ENCODE results near the gene CLSTN1. TPM values are rescaled to one million over a fixed set of nuclear protein-coding genes. Genes with fewer than 3 reads are reported as not detected.

Gene CLSTN1
- total RNA-seq, 2 experiments from 2014 or later = 34.9 to 36.7 TPM

DNA sequence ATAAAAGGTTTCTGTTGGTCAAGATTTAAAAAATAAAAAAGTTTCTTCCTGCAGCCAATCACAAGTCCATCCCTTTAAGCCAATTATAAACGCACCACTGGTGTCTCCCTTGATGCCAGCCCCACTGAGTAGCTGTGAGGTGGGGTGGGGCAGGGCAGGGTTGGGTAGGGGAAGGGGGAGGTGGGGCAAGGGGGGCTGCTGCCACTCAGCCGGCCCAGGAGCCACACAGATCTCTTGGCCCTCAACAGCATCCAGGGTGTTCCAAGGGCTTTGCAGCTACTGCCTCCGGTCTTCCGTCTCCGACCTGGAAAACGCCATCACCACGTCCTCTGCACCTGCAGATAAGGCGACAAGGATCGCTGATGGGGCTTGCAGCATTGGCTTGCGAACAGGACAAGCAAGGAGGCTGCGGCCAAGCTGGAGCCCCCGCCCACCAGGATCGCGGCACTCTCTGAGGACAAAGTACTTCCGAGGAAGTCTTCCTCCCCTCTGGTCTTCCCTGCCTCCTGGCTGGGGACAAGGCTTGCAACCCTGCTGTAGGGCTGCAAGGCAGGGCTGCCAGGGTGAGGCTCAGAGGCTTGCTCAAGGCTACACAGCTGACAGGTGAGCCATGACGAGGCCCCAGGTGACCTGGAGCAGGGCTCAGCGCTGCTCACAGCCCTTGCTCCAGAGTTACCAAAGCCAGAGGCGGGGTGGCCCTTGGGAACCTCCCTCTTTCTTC lies 26.8 kb upstream of the CLSTN1 start:
- H3K4me3 Mint-ChIP-seq = peak overlapping the region; percentile 30
- POLR2A ChIA-PET = interaction anchor here (0.6 kb wide), 1 partner anchor 11 kb away, joined by 6 read pairs; no protein-coding TSS in a partner anchor
- intact Hi-C loops (cut with DNase I, micrococcal nuclease) = no loop called here
- peaks cover 7% of the 10 kb centered on the region for H3K9me3 Mint-ChIP-seq (ENCODE audit: low read depth)
- CTCF ChIA-PET = interaction anchor here (0.5 to 2.0 kb wide), 5 partner anchors 18 to 130 kb away, joined by 3 to 9 read pairs (median 4); no protein-coding TSS in a partner anchor
- peak; percentile 54 for ATAC-seq
- DNase-seq = no peak
- H3K36me3 Mint-ChIP-seq (ENCODE audit: low read depth) = peaks cover 10% of the 10 kb centered on the region
- H3K4me1 Mint-ChIP-seq = peaks cover 5% of the 10 kb centered on the region
- no peak overlapping the region for H3K27ac Mint-ChIP-seq
- no peaks in the 10 kb centered on the region for H3K27me3 Mint-ChIP-seq

DNA sequence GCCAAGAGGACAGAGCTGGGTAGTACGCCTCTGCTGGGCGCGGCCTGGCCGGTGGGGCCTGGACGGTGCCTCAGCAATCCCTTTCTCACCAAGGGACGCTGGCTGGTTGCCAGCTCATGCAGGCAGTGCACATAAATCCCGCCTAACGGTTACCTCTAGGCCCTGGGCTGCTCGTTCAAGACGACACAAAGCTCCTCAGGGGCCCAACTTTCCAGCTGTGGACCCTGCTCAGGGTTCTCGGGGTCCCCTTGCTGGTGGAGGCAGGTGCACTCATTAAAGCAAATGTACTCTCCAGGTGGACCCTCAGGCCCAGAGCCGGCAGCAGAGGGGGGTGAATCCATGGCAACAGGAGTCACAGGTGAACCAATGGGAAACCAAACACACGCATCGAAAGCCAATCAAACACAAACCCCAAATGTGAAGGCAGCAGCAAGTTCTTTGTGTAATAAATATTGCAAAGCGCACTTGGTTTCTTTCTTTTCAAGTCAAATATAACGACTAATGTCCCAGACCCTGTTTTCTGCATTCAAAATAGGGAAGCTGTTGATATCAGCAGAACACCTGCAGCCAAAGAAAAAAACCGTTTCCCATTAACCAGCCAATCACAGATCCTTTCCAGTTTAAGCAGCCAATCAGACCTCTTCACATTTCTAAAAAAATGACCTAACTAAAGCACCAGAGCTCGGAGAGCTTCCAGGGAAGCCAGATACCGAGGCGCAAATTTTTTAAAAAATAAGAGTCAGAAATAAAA lies 26.1 kb upstream of the CLSTN1 start:
- Mint-ChIP-seq H3K9me3 (ENCODE audit: low read depth) (peaks cover 7% of the 10 kb centered on the region), H3K4me1 (peaks cover 5% of the 10 kb centered on the region), H3K27ac (no peak overlapping the region), H3K4me3 (peak overlapping the region; percentile 30), H3K27me3 (no peaks in the 10 kb centered on the region), H3K36me3 (ENCODE audit: low read depth) (peaks cover 7% of the 10 kb centered on the region)
- intact Hi-C loops (cut with DNase I, micrococcal nuclease) = no loop called here
- ATAC-seq (peak; percentile 65), DNase-seq (no peak)
- ChIA-PET CTCF (interaction anchor here (0.6 to 2.0 kb wide), 5 partner anchors 8 to 65 kb away, joined by 3 to 9 read pairs (median 4); no protein-coding TSS in a partner anchor), POLR2A (interaction anchor here (0.6 kb wide), 1 partner anchor 11 kb away, joined by 6 read pairs; no protein-coding TSS in a partner anchor)

DNA sequence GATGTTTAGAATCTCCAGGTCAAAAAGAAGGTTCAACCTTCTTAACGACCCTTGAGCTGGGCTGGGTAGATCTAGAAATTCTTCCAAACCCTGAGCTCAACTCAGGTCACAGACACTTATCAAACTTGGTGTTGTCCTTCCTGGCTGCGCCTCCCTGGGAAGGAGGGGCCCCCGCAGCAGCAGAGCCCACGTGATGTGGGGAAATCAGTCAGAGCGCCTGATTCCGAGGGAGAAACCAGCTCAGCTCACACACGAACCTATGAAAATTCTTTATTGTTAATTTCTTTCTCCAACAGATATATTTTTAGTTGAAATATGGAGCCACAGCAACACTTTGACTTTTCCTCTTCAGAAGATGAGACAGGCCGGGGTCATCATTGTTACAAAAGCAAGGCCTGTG lies 24.3 kb upstream of the CLSTN1 start:
- POLR2A ChIA-PET = interaction anchor here (0.6 kb wide), 3 partner anchors 41 to 609 kb away, joined by 3 to 4 read pairs (median 3); no protein-coding TSS in a partner anchor
- H3K27ac Mint-ChIP-seq = no peak overlapping the region

DNA sequence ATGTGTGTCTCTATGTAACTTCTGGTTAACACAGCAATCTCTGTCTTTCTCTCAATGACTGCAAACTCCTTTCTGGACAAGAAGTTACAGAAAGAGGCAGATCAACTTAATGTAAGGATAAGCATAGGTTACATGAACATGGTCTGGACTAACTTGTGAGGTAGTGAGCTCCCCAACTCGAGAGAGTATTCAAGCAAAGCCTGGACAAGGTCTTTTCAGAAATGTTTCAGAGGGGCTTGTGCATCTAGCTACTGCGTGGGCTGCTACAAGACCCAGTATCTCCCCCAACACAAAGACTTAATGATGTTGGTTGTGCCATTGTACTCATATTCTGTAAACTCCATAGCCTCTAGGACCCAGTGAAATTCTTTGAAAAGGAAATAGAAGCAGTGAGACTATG lies 23.5 kb upstream of the CLSTN1 start:
- DNase-seq (no peak), ATAC-seq (no peak)
- ChIA-PET POLR2A (interaction anchor here (0.6 kb wide), 2 partner anchors 41 to 608 kb away, joined by 3 to 4 read pairs; no protein-coding TSS in a partner anchor), CTCF (interaction anchor here (0.8 to 1.3 kb wide), 3 partner anchors 22 to 380 kb away, joined by 3 to 6 read pairs (median 4); no protein-coding TSS in a partner anchor)
- no peak overlapping the region for H3K4me3 Mint-ChIP-seq
- no peak overlapping the region for H3K27ac Mint-ChIP-seq
- no peaks in the 10 kb centered on the region for H3K27me3 Mint-ChIP-seq
- peaks cover 5% of the 10 kb centered on the region for H3K4me1 Mint-ChIP-seq
- intact Hi-C loops (cut with DNase I, micrococcal nuclease) = no loop called here
- H3K9me3 Mint-ChIP-seq (ENCODE audit: low read depth) = no peaks in the 10 kb centered on the region
- no peaks in the 10 kb centered on the region for H3K36me3 Mint-ChIP-seq (ENCODE audit: low read depth)

More for the DNA sequence above, 24.3 kb upstream of the CLSTN1 start:
- H3K4me1 Mint-ChIP-seq = peaks cover 5% of the 10 kb centered on the region
- CTCF ChIA-PET = interaction anchor here (0.8 to 1.3 kb wide), 3 partner anchors 21 to 379 kb away, joined by 3 to 6 read pairs (median 4); no protein-coding TSS in a partner anchor
- H3K36me3 Mint-ChIP-seq (ENCODE audit: low read depth) = no peaks in the 10 kb centered on the region
- intact Hi-C loops (cut with DNase I, micrococcal nuclease) = no loop called here
- H3K9me3 Mint-ChIP-seq (ENCODE audit: low read depth) = no peaks in the 10 kb centered on the region
- no peak for DNase-seq
- no peak for ATAC-seq
- H3K4me3 Mint-ChIP-seq = no peak overlapping the region
- no peaks in the 10 kb centered on the region for H3K27me3 Mint-ChIP-seq

DNA sequence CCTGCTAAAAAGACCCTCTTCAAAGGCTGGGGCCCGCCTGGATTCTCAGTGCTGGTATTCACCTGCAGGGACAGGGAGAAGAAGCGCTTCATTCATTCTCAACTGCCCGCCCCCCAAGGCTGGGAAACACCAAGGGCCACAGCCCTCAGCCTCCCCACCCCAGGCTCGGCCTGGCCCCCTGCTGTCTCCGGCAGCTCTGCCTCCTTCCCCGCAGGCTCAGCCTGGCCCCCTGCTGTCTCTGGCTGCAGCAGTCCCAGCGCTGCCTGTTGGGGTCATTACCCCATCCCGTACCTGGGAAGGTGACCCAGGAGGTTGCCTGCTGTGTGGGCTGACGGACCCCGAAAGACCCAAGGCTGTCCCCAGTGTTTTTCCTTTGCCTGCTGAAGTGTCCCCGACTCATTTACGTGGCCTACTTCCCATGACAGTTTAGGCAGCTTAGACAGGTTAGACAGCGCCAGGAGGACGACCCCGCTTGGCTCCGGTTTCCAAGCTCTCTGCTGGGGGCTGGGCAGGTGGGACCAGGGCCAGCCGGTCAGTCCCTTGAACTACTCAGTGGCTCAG lies 22.9 kb upstream of the CLSTN1 start:
- Mint-ChIP-seq H3K9me3 (ENCODE audit: low read depth) (no peaks in the 10 kb centered on the region), H3K27me3 (no peaks in the 10 kb centered on the region), H3K4me1 (peaks cover 5% of the 10 kb centered on the region)

DNA sequence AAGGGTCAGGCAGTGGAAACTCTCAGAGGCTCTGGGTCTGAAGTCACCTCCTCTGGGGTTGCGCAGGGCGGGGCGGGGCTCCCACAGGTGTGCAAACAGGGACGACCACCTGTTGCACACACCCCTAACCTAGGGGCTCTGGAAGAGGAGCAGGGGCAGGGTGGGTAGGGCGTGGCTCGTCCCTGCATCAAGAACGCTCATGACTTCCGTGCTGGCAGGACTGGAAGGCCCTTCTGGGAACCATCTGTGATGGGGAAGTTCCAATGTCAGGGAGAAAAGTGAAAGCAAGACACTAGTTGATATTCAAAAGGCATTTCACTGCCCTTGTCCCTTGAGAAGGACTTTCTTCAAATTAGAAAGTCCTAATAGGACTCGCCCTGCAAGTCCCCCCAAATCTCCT lies 22.1 kb upstream of the CLSTN1 start:
- Mint-ChIP-seq H3K27ac (no peak overlapping the region), H3K36me3 (ENCODE audit: low read depth) (no peaks in the 10 kb centered on the region), H3K27me3 (no peaks in the 10 kb centered on the region), H3K9me3 (ENCODE audit: low read depth) (no peaks in the 10 kb centered on the region), H3K4me1 (peaks cover 5% of the 10 kb centered on the region), H3K4me3 (no peak overlapping the region)
- no peak for ATAC-seq
- POLR2A ChIA-PET = no interaction called here
- CTCF ChIA-PET = interaction anchor here (0.9 to 1.1 kb wide), 3 partner anchors 15 to 61 kb away, joined by 3 to 6 read pairs (median 3); no protein-coding TSS in a partner anchor
- no peak for DNase-seq
- intact Hi-C loops (cut with DNase I, micrococcal nuclease) = no loop called here

More for the DNA sequence above, 22.9 kb upstream of the CLSTN1 start:
- POLR2A ChIA-PET = no interaction called here
- Mint-ChIP-seq H3K4me3 (no peak overlapping the region), H3K36me3 (ENCODE audit: low read depth) (no peaks in the 10 kb centered on the region), H3K27ac (no peak overlapping the region)
- ATAC-seq (no peak), DNase-seq (no peak)
- intact Hi-C loops (cut with DNase I, micrococcal nuclease) = no loop called here
- CTCF ChIA-PET = interaction anchor here (1.2 to 1.3 kb wide), 2 partner anchors 22 to 29 kb away, joined by 3 to 4 read pairs; no protein-coding TSS in a partner anchor

DNA sequence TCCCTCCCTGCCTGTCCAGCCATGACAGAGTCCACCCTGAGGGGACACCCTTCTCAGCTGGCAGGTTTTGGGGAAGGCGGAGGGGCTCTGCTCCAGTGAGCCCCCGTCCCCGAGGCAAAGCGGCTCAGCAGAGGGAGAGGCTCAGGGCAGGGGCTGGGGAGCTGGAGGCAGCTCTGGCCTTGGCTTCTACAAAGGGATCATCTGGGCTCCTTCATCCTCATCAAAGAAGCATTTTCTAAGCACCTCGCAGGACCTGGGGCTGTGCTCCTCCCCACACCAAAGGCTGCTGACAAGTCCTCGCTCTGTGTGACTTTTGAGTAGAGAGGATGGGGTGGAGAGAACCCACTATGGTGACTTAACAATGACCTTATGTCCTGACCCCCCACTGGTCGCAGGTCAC lies 21.0 kb upstream of the CLSTN1 start:
- no peaks in the 10 kb centered on the region for H3K9me3 Mint-ChIP-seq (ENCODE audit: low read depth)
- no peaks in the 10 kb centered on the region for H3K4me1 Mint-ChIP-seq
- H3K27me3 Mint-ChIP-seq = no peaks in the 10 kb centered on the region
- intact Hi-C loops (cut with DNase I, micrococcal nuclease) = no loop called here
- ChIA-PET POLR2A (no interaction called here), CTCF (interaction anchor here (0.9 kb wide), 1 partner anchor 16 kb away, joined by 3 read pairs; no protein-coding TSS in a partner anchor)
- H3K36me3 Mint-ChIP-seq (ENCODE audit: low read depth) = no peaks in the 10 kb centered on the region
- DNase-seq (no peak), ATAC-seq (no peak)
- no peak overlapping the region for H3K4me3 Mint-ChIP-seq
- no peak overlapping the region for H3K27ac Mint-ChIP-seq

DNA sequence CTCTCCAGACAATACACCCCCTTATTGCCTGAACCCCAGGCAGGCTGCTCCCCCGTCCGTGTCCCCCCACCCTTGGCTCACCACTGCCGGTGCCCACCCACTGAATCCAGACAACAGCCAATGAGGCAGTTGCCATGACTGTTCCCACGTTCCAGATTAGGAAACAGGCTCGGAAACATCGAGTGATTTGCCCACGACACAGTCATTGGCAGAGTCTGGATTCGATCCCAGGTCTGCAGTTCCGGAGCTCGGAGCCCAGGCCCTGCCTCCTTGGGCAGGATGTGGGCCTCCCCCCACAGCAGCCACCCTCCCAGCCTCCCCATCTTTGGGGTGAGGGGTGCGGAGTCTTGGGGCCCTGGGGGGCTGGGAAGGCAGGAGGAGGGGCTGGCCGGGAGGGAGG lies 20.3 kb upstream of the CLSTN1 start:
- ATAC-seq (no peak), DNase-seq (no peak)
- no peaks in the 10 kb centered on the region for H3K9me3 Mint-ChIP-seq (ENCODE audit: low read depth)
- no peak overlapping the region for H3K4me3 Mint-ChIP-seq
- H3K27me3 Mint-ChIP-seq = no peaks in the 10 kb centered on the region
- intact Hi-C loops (cut with DNase I, micrococcal nuclease) = no loop called here
- no peaks in the 10 kb centered on the region for H3K36me3 Mint-ChIP-seq (ENCODE audit: low read depth)
- CTCF ChIA-PET = no interaction called here
- H3K27ac Mint-ChIP-seq = no peak overlapping the region
- POLR2A ChIA-PET = no interaction called here
- H3K4me1 Mint-ChIP-seq = no peaks in the 10 kb centered on the region

DNA sequence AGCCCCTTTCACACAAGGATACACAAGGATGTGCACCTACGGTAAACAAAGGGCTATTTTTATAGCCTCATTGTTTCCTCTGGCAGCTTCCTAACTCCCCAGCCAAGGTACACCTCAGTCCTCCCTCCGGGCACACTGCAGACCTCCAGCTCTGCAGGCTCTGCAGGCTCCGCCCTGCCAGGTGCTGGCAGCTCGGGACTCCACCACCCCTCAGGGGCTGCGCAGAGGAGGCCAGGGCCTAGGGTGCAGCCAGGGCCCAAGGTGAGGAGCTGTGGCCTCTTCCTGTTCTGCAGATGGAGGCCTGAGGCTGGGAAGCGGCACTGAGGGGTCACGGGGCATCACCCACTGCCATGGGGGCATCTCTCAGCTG lies 19.8 kb upstream of the CLSTN1 start:
- ATAC-seq (no peak), DNase-seq (no peak)
- Mint-ChIP-seq H3K4me3 (no peak overlapping the region), H3K36me3 (ENCODE audit: low read depth) (no peaks in the 10 kb centered on the region), H3K4me1 (no peaks in the 10 kb centered on the region), H3K27ac (no peak overlapping the region), H3K27me3 (no peaks in the 10 kb centered on the region), H3K9me3 (ENCODE audit: low read depth) (no peaks in the 10 kb centered on the region)
- POLR2A ChIA-PET = no interaction called here
- intact Hi-C loops (cut with DNase I, micrococcal nuclease) = no loop called here
- CTCF ChIA-PET = no interaction called here

DNA sequence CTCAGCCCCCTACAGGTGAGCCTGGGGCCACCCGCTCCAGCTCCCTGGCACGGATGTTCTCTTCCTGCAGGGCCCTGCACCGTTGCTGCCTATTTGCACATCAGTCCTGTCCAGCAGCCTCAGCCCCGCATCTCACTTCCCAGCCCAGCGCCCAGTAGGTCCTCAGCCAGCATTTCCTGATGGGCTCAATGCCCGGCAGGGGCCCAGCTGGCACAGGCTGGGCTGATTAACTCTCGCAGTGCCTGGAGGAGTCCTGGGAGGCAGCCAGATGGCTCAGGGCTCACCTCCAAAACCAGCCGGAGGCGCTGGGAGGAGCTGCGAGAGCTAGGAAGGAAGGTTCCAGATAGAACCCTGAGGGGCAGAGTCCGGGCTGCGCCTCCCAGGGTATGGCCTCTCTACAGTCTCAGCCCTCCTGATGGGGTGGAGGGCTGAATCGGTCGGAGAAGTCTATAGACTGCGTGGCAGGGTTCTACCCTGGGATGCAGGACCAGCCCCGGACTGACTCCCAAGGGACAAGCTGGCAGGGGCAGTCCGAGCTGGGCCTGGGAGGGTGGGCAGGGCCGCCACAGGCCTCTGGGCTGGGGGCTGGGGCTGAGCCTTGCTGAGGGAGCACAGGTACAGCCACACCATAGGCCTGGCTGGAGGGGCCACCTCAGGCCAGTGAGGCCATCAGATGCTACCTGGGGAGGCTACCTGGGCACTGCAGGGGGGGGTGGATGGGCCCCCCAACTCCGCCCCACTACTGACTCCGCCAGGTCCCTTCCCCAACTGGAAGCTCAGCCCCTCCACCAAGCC lies 19.2 kb upstream of the CLSTN1 start:
- ChIA-PET POLR2A (no interaction called here), CTCF (interaction anchor here (0.9 to 1.8 kb wide), 3 partner anchors 11 to 59 kb away, joined by 3 to 6 read pairs (median 4); no protein-coding TSS in a partner anchor)
- Mint-ChIP-seq H3K27ac (no peak overlapping the region), H3K36me3 (ENCODE audit: low read depth) (no peaks in the 10 kb centered on the region), H3K4me3 (no peak overlapping the region), H3K4me1 (no peaks in the 10 kb centered on the region), H3K27me3 (no peaks in the 10 kb centered on the region), H3K9me3 (ENCODE audit: low read depth) (no peaks in the 10 kb centered on the region)
- ATAC-seq (no peak), DNase-seq (no peak)
- intact Hi-C loops (cut with DNase I, micrococcal nuclease) = no loop called here

All from activated CD4-positive, alpha-beta T cell treated with anti-CD3 and anti-CD28 coated beads for 36 hours (primary cell).